ENCODE measurements around the gene PSAPL1. TPM values are rescaled to one million over a fixed set of nuclear protein-coding genes. Genes with fewer than 3 reads are reported as not detected.

The PSAPL1 gene
- total RNA-seq, 1 donor from 2014 or later, result 0.14 TPM

- DNase-seq (peak; percentile 26), ATAC-seq (no peak)
- no peaks in the 10 kb centered on the region for H3K4me1 ChIP-seq
- H3K9me3 ChIP-seq, result no peaks in the 10 kb centered on the region
- H3K36me3 ChIP-seq, result no peaks in the 10 kb centered on the region
- intact Hi-C loops (cut with DNase I), result no loop called here
- no peak overlapping the region for H3K4me3 ChIP-seq
- H3K27ac ChIP-seq, result no peak overlapping the region
- TF ChIP-seq CTCF (IDR thresholded peaks at IDR 0.05), result no peak
- H3K27me3 ChIP-seq, result no peaks in the 10 kb centered on the region
Measured at GRCh38 chr4:7416745-7417432, 17.8 kb downstream of the PSAPL1 start.

- intact Hi-C loops (cut with DNase I), result no loop called here
- peak; percentile 46 for DNase-seq
Measured at GRCh38 chr4:7415927-7416686, 18.6 kb downstream of the PSAPL1 start.

GRCh38 chr4:7414736-7415510 is 19.8 kb downstream of the PSAPL1 start:
- intact Hi-C loops (cut with DNase I), result no loop called here

More at GRCh38 chr4:7415927-7416686, 18.6 kb downstream of the PSAPL1 start:
- TF ChIP-seq CTCF (IDR thresholded peaks at IDR 0.05), result no peak
- no peak for ATAC-seq
- no peaks in the 10 kb centered on the region for H3K27me3 ChIP-seq
- H3K9me3 ChIP-seq, result no peaks in the 10 kb centered on the region
- H3K4me1 ChIP-seq, result no peaks in the 10 kb centered on the region
- no peaks in the 10 kb centered on the region for H3K36me3 ChIP-seq
- no peak overlapping the region for H3K4me3 ChIP-seq
- H3K27ac ChIP-seq, result no peak overlapping the region

GRCh38 chr4:7414046-7414445 is 20.7 kb downstream of the PSAPL1 start:
- Histone ChIP-seq H3K4me3 (no peak overlapping the region), H3K36me3 (no peaks in the 10 kb centered on the region), H3K27me3 (no peaks in the 10 kb centered on the region), H3K27ac (no peak overlapping the region), H3K9me3 (no peaks in the 10 kb centered on the region), H3K4me1 (no peaks in the 10 kb centered on the region)
- intact Hi-C loops (cut with DNase I), result no loop called here
- DNase-seq (peak; percentile 41), ATAC-seq (no peak)
- no peak for TF ChIP-seq CTCF (IDR thresholded peaks at IDR 0.05)

More at GRCh38 chr4:7414736-7415510, 19.8 kb downstream of the PSAPL1 start:
- Histone ChIP-seq H3K36me3 (no peaks in the 10 kb centered on the region), H3K4me3 (no peak overlapping the region), H3K9me3 (no peaks in the 10 kb centered on the region), H3K27me3 (no peaks in the 10 kb centered on the region), H3K4me1 (no peaks in the 10 kb centered on the region), H3K27ac (no peak overlapping the region)
- no peak for ATAC-seq
- no peak for TF ChIP-seq CTCF (IDR thresholded peaks at IDR 0.05)
- peak; percentile 36 for DNase-seq

GRCh38 chr4:7412554-7412912 is 22.2 kb downstream of the PSAPL1 start:
- Histone ChIP-seq H3K4me3 (no peak overlapping the region), H3K27me3 (no peaks in the 10 kb centered on the region), H3K27ac (no peak overlapping the region), H3K36me3 (no peaks in the 10 kb centered on the region), H3K9me3 (no peaks in the 10 kb centered on the region), H3K4me1 (no peaks in the 10 kb centered on the region)
- ATAC-seq (no peak), DNase-seq (peak; percentile 37)
- intact Hi-C loops (cut with DNase I), result no loop called here
- TF ChIP-seq CTCF (IDR thresholded peaks at IDR 0.05), result no peak

Measured in upper lobe of right lung (tissue), 1 donor.